ENCODE results near the gene HCRTR2. TPM values are rescaled to one million over a fixed set of nuclear protein-coding genes. Genes with fewer than 3 reads are reported as not detected.
"Not testable (repeated sequence)": the region's sequence is repeated elsewhere in the genome, so short reads cannot be mapped to it uniquely, and the experiment has no call there.

The HCRTR2 gene
- total RNA-seq, 1 experiment from 2014 or later = not detected

- H3K4me3 ChIP-seq (ENCODE audit: low read length) = no peak overlapping the region
- no peak for ATAC-seq
- H4K20me1 ChIP-seq (ENCODE audit: low read length) = no peaks in the 10 kb centered on the region
- ChIA-PET POLR2A (ENCODE audit: unreplicated experiment) (no interaction called here), CTCF (no interaction called here)
- no peak overlapping the region for H2AFZ ChIP-seq (ENCODE audit: low read length)
- no peak overlapping the region for H3K4me2 ChIP-seq (ENCODE audit: low read length)
- H3K4me1 ChIP-seq (ENCODE audit: insufficient read depth, low read length) = no peaks in the 10 kb centered on the region
- DNase-seq = peak; percentile 56
- TF ChIP-seq EZH2phosphoT487 (IDR thresholded peaks at IDR 0.05; ENCODE audit: borderline replicate concordance, low read length) (no peak), EZH2 (IDR thresholded peaks at IDR 0.05; ENCODE audit: low read length, unreplicated experiment) (no peak), CTCF (conservative IDR thresholded peaks at IDR 0.05; ENCODE audit: low read depth, low read length) (peak; percentile 73)
- no TSS peak for BruUV-seq (replicated peaks)
- no peak overlapping the region for H3K27ac ChIP-seq (ENCODE audit: low read length)
- no peaks in the 10 kb centered on the region for H3K36me3 ChIP-seq (ENCODE audit: low read depth, low read length)
- no peaks in the 10 kb centered on the region for H3K27me3 ChIP-seq (ENCODE audit: low read length)
- no peaks in the 10 kb centered on the region for H3K9me3 ChIP-seq (ENCODE audit: low read length)
- intact Hi-C loops (cut with micrococcal nuclease) = no loop called here
- H3K9me2 ChIP-seq (replicated peaks; ENCODE audit: low read length) = no peaks in the 10 kb centered on the region
- H3K9ac ChIP-seq (ENCODE audit: low read length) = no peak overlapping the region
- no peaks in the 10 kb centered on the region for H3K79me2 ChIP-seq (ENCODE audit: low read length)
- H3F3A ChIP-seq (ENCODE audit: low read length, unreplicated experiment) = no peaks in the 10 kb centered on the region
Observed at GRCh38 chr6:55293116-55293515, 118.8 kb downstream of the HCRTR2 start.

GRCh38 chr6:55297214-55297613 lies 122.9 kb downstream of the HCRTR2 start:
- ATAC-seq; H4K20me1 ChIP-seq (ENCODE audit: low read length); H3K27ac ChIP-seq (ENCODE audit: low read length); H3K27me3 ChIP-seq (ENCODE audit: low read length); H3K9ac ChIP-seq (ENCODE audit: low read length); intact Hi-C loops (cut with micrococcal nuclease); DNase-seq; H3F3A ChIP-seq (ENCODE audit: low read length, unreplicated experiment); H3K4me2 ChIP-seq (ENCODE audit: low read length); H3K9me2 ChIP-seq (replicated peaks; ENCODE audit: low read length); H3K4me3 ChIP-seq (ENCODE audit: low read length); H3K36me3 ChIP-seq (ENCODE audit: low read depth, low read length); H3K9me3 ChIP-seq (ENCODE audit: low read length); H3K4me1 ChIP-seq (ENCODE audit: insufficient read depth, low read length); BruUV-seq (replicated peaks); CTCF ChIA-PET; H2AFZ ChIP-seq (ENCODE audit: low read length); H3K79me2 ChIP-seq (ENCODE audit: low read length); POLR2A ChIA-PET (ENCODE audit: unreplicated experiment): not testable (repeated sequence)

- ATAC-seq = peak; percentile 45; the same call in 1 of the 2 replicates
- Histone ChIP-seq H2AFZ (ENCODE audit: low read length) (no peak overlapping the region), H4K20me1 (ENCODE audit: low read length) (no peaks in the 10 kb centered on the region), H3K9me3 (ENCODE audit: low read length) (no peaks in the 10 kb centered on the region), H3K4me1 (ENCODE audit: insufficient read depth, low read length) (no peaks in the 10 kb centered on the region), H3K79me2 (ENCODE audit: low read length) (no peaks in the 10 kb centered on the region), H3K36me3 (ENCODE audit: low read depth, low read length) (no peaks in the 10 kb centered on the region), H3K4me3 (ENCODE audit: low read length) (no peak overlapping the region), H3K27me3 (ENCODE audit: low read length) (peaks cover 9% of the 10 kb centered on the region; the same call in 1 of the 2 replicates), H3K27ac (ENCODE audit: low read length) (no peak overlapping the region), H3K9ac (ENCODE audit: low read length) (no peak overlapping the region), H3F3A (ENCODE audit: low read length, unreplicated experiment) (no peaks in the 10 kb centered on the region), H3K9me2 (replicated peaks; ENCODE audit: low read length) (no peaks in the 10 kb centered on the region), H3K4me2 (ENCODE audit: low read length) (no peak overlapping the region)
- CTCF ChIA-PET = no interaction called here
- intact Hi-C loops (cut with micrococcal nuclease) = no loop called here
- POLR2A ChIA-PET (ENCODE audit: unreplicated experiment) = no interaction called here
- TF ChIP-seq CTCF (conservative IDR thresholded peaks at IDR 0.05; ENCODE audit: low read depth, low read length) (no peak), EZH2 (IDR thresholded peaks at IDR 0.05; ENCODE audit: low read length, unreplicated experiment) (no peak), EZH2phosphoT487 (IDR thresholded peaks at IDR 0.05; ENCODE audit: borderline replicate concordance, low read length) (no peak)
- DNase-seq = no peak
- no TSS peak for BruUV-seq (replicated peaks)
Observed at GRCh38 chr6:55299286-55299985, 125.1 kb downstream of the HCRTR2 start.
